Hematopoietic multipotent progenitor cell treated with erythropoietin and hydrocortisone succinate and interleukin-3 and kit ligand, for 8 days (in vitro differentiated cells): ENCODE results near the gene TMEM198.

Experiments
- DNase-seq: peaks from one replicate; pipeline ENCODE4 v3.0.0-alpha.2; 2015

TMEM198 gene

DNA sequence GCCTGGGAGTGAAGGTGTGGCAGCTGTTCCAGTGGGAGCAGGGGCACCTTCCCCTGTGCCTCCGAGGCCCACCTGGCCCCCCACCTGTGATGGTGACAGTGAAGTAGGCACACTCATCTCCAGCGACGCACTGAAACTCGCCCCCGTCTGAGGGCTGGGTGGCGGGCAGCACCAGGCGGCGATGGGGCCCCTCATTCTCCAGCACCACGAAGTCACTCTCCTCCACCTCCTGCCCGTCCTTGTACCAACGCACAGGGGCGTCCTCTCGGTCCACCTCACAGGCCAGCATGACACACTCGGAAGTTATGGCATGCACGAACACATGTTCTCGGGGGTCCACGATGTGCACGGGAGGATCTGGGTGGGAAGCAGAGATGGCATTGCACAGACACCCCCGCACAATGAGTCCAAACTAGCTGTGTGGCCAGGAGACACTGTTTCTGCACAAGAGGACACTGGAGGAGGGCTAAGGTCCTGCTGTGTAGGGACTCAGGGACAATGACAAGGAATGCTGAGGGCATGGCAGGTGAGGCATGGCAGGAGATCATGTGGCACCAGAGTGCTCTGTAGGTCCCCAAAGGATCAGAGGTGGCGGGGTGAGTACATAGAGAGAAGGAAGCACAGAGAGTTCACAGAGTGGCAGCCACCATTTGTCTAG, 19.6 kb downstream of the TMEM198 start:
- no peak for DNase-seq

DNA sequence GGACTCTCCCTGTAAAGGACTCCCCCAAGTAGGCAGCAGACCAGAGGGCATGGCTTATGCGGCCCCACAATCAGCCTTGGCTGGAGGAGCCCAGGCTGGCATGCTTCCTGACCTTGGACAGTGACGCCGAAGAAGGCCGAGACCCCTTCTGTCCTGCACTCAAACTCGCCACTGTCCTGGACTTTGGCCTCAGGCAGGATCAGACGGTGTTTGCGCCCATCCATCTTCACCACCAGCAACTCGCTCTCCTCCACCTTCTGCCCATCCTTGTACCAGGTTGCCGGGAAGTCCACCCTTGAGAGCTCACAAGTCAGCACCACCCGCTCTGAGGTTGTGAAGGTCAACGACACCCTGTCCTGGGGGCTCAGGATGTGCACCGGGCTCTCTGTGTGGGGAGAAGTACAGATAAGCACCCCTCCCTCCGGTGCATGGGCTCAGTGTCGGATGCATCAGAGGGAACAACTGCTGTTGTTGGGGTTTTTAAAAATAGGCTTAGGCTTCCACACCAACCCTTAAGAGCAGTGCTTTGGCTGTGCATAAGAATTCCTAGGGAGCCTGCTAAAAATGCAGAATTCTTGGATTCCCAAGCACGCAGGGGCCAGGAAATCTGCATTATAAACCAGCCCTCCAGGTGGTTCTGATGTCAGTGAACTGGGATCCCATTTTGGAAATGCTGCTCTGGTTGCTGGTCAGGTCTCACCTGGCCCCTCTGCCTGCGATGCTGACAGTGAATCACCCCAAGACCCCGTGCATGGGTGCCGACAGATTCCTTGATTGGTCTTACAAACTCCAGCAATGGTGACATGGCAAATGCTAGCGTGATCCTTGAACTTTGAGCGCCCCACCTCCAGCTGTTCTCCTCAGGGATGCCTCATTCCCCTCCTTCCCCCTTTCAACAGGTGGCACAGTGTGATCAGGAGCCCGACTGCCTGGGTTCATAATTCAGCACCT, 21.6 kb downstream of the TMEM198 start:
- DNase-seq = no peak

DNA sequence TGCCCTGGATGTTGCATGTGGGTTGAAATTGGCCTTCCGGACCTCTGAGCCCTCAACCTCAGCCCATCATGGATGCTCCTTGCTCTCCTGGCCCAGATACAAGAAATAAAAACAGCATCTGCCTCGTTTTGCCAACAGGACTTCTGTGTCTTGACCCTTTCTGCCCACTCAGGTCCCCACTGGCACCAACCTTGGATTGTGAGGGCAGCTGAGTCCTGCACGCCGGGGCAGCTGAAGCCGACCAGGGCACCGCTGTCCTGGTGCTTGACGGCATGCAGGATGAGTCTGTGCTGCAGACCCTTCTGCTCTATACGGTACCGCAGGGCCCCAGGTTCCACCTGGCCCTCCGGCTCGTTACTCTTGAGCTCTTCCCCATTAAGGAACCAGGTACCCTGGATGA, 22.8 kb downstream of the TMEM198 start:
- no peak for DNase-seq

DNA sequence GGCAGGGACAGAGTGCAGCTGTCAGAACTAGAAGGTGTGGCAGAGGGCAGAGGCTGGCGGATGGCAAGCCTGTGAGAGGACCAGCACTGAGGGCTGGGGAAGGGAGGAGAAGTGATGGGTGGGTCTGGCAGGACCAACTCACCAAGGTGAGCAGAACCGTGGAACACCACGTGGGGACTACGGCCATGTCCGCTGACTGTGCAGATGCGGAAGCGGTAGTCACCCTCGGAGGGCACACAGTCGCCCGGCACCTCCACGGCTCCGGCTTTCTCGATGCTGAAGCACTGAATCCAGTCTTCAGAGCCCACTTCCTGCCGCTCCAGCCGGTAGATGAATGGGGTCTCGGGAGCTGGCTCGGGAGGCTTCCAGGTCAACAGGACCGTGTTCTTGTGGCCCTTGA, 23.3 kb downstream of the TMEM198 start:
- DNase-seq = no peak

DNA sequence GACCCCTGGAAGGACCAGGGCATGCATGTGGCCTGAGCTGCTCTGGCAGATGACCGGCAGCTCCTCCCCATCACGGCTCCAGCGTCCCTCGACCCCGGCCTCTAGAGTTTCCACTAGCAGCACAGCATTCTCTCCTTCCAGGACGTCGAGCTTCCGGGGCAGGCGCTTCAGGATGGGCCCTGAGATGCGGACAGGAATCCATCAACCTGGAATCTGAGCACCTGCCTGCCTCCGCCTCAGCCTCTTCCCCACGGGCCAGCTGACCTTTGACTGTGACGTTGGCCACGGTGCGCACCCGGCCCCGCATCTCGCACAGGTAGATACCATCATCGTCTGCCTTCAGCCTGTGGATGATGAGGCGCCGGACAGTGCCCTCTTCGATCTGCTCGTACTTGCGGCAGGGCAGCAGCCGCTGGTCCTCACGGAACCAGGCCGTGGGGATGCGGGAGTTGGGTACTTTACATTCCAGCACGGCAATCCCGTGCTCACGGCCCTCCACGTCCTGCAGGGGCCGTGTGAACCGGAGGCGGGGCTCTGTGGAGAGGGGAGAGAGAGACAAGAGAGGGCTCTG, 24.0 kb downstream of the TMEM198 start:
- no peak for DNase-seq

DNA sequence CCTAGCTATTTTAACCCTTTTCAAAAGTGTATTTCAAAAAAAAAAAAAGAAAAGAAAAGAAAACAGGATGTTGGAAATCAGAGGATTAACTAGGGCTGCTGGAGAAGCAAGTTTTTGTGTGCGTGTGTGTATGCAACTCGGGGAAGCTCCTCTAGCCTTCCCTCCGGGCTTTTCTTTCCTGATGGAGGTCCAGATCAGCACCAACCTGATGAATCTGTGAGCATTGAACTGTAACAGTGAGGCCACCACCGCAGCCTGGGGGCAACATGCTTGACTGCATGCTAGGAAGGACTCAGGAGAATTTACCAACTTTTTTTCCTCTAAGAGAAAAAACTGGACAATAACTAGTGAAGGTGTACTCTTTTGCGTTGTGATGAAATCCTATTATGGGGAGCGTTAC, 25.2 kb downstream of the TMEM198 start:
- no peak for DNase-seq

DNA sequence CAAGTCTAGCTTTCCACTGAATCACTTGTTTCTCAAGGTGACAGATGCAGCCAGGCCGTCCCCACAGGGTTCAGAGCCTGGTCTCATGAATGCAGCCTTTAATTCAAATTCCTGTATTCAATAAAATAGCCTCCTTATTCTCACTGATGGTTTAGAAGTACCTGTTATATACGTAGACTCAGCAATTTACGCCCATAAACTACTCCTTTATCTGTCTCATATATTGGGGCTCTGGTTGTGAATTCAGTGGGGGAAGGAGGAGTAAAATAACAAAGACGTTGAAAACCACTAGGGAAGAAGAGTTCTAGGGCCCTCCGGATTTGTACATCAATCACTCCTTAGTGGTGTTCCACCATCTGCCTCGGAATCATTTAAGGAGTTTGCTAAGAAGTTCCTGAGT, 25.8 kb downstream of the TMEM198 start:
- DNase-seq = no peak

DNA sequence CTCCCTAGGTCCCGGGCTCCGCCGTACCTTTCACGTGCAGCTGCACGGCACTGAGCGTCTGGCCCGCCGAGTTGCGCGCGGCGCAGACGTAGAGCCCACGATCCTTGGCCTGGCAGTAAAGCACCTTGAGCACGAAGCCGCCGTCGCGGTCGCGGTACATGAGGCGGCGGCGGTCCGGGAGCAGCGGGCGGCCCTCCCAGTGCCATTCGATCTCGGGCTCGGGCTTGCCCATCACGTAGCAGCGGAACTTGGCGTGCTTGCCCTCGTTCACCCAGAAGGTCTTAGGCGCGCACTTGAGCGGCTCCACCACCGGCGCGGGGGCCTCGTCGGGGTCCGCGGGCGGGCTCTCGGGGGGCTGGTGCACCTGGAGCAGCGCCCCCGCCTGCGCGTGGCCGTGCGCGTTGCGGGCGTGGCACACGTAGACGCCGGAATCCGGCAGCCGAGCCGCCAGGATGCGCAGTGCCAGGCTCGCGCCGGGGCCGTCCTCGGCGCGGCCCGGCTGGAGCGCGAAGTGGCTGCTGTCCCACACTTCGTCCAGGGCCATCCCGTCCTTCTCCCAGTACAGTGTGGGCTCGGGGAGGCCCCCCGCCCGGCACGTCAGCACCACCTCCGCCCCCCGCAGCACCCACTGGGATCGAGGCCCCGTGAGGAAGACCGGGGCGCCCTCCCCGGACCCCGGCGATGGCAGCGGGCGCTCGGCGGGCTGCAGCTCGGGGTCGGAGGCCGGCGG, 26.5 kb downstream of the TMEM198 start:
- no peak for DNase-seq

DNA sequence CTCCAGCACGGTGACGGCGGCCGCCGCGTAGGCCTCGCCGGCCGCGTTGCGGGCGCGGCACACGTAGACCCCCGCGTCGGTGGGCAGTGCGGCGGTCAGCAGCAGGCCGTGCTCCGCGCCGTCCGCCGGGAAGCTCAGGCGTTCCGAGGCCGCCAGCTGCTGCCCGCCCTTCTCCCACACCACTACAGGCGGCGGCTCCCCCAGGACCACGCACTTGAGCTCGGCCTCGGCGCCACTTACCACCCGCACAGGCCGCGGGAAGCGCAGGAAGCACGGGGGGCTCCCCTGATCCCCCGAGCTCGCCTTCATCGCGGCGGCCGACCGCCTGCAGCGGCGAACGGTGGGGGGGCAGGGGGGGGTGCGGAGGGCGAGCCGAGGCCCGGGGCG, 27.1 kb downstream of the TMEM198 start:
- no peak for DNase-seq

DNA sequence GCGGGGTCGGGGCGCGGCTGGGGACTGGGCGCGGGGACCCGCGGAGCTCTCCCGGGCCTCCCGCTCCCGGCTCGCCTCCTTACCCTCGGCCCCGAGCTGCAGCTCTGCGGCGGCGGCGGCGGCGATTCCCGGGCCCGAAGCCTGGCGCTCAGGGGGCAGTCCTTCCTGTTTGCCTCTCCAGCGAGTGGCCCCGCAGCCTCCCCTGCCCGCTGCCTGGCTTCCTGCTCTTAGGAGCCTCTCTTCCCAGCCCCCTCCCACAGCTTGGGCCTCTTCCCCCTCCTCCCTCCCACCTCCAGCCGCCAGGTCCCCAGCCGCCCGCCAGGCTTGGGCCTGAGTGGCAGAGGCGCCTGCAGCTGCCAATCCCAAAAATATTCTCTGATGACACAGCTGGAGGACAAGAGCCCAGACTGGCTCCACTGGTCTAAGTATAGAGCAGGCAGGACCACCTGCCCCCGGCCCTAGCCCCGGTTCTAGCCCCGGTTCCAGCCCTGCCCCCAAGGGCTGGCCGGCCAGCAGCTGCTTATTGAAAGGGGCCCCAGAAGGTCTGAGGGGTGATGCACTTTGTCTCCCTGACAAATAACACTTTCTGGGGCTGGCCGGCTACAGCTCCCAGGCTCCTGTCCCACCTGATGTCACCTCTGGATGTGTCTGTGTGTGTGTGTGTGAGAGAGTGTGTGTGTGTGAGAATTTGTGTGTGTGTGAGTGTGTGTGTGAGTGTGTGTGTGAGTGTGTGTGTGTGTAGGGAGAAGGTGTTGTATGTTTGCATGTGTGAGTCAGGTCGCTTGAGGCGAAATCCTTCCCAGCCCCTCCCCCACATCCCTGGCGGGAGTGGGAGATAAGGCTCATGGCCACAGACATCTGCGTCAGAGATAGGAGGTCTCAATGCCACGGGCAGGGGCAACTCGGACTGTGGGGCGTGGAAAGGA, 27.7 kb downstream of the TMEM198 start, which contains the start of gene OBSL1:
Gene OBSL1 (minus strand): TSS at position 229 of the 926 bp plus-strand sequence. CDS start 307 bp downstream, outside the sequence.
- DNase-seq = peak; percentile 75

DNA sequence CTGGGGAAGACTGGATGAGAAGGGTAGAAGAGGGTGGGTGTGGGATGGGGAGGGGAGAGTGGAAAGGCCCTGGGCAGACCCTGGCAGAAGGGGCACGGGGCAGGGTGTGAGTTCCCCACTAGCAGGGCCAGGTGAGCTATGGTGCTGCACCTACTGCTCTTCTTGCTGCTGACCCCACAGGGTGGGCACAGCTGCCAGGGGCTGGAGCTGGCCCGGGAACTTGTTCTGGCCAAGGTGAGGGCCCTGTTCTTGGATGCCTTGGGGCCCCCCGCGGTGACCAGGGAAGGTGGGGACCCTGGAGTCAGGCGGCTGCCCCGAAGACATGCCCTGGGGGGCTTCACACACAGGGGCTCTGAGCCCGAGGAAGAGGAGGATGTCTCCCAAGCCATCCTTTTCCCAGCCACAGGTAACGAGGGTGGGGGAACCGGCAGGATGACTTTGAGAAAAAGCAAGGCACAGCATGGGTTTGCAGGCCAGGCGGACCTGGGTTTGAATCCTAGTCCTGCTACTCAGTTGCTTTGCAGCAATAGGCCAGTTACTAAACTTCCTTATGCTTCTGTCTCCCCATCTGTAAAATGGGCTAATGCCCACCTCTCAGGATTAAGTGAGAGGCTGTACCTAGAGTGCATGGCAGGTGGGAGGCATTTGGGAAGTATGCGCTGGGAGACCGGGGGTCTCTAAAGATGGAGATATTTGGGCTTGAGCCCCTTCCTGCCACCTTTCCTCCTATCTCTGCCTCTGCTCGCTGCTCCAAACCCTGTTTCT, 28.6 kb downstream of the TMEM198 start, which contains the start of gene INHA:
Gene INHA (plus strand): TSS at position 74 of the 765 bp plus-strand sequence. CDS start 65 bp downstream, at position 139.
- no peak for DNase-seq

DNA sequence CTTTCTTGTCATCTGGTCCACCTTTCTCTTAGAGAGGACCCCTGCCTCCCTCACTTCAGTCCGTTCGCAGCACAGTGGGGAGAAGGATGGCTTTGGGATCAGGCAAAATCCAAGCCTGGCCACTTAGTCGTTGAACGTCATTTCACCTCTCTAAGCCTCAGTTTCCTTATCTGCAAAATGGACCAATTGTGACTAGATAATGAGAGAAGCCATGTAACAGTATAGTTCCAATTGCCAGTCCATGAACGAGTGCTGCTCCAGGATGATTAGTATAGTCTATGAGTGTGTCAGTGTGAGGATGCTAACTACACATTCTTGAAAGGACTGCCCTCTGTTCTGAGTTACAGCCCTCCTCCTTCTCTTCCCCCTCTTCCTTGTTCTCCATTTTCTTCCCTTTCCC, 29.3 kb downstream of the TMEM198 start:
- no peak for DNase-seq

DNA sequence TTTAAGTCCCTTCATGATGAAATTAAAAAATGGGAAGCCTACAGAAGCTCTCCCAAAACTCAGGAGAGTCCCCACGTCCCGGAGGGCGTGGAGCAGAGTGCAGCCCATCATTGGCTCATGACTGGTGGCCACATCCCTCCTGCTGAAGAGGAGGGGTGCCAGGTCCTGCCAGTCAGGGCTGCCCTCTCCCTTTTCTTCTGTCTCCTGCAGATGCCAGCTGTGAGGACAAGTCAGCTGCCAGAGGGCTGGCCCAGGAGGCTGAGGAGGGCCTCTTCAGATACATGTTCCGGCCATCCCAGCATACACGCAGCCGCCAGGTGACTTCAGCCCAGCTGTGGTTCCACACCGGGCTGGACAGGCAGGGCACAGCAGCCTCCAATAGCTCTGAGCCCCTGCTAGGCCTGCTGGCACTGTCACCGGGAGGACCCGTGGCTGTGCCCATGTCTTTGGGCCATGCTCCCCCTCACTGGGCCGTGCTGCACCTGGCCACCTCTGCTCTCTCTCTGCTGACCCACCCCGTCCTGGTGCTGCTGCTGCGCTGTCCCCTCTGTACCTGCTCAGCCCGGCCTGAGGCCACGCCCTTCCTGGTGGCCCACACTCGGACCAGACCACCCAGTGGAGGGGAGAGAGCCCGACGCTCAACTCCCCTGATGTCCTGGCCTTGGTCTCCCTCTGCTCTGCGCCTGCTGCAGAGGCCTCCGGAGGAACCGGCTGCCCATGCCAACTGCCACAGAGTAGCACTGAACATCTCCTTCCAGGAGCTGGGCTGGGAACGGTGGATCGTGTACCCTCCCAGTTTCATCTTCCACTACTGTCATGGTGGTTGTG, 30.9 kb downstream of the TMEM198 start:
- DNase-seq = no peak

DNA sequence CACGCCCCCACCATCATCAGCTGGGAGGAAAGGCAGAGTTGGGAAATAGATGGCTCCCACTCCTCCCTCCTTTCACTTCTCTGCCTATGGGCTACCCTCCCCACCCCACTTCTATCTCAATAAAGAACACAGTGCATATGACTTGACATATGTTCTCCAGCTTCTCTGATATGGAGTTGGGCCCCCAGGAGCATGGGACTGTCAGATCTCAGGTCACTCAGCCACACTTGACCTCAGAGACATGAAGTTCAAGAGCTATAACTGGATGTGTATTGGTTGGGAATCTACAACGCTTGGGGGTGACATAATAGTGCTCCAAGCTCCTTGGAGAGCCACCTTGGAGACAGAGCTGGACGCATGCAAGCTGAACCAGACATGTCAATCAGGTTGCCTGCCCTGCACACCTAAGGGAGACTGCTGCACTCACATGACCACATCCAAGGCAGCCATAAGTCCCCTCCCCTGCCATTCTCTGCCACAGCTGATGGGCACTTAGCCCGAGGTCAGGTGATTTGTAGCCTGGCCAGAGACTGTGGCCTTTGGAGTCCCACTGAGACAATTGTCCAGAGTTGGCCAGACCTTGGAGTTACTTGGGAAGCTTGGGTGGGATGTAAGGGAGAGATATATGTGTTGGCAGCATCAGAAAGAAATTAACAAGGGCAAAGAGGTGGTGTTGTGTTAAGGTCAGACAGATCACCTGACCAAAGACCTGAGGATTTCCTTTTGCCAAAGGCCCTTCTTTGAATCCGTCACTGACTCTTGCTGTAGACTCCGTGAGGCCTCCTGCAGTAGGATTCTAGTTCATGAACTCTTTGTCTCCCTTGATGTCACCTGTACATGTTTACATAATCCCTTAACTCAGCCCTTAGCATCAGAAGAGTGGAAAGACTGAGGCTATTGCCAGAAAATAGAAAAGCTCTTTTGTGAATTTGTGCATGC, 32.0 kb downstream of the TMEM198 start:
- DNase-seq = no peak

DNA sequence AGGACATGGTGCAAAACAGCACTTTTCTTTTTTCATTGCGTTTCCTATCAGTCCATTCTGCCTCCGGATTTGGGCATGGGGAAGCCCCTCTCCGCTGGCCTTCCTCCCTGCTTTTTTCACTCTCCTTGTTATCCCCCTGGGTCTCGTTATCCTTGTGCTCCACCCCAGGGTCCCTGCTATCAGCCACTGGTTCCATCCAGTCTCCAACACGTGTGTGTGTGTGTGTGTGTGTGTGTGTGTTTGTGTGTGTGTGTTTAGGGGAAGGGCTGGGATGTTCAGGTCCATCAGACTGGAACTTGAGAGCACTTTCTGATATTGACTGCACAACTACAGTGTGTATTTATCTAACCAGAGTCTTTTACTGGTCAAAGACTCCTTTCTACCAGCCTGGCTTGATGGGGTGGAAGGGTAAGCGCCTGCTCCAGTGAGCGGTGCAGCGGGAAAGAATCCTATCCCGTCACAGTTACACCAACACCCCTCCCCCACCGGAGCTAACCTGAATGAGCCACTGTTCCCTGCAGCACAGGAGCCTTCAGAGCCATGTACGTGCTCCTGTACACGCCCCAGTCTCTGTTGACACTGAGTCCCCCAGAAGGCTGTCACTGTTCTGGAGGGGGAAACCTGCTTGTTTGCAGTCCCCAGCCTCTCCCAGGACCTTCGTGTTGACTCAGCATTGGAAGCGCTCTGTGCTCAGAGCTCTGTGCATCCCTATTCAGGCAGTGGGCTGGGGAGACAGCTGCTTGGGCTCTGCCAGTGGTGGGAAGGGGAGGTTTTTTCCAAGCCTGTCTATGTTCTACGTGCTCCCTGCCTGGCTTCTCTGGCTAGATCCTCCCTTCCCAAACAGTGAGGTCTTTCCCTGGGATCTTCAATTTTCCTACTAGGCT, 32.9 kb downstream of the TMEM198 start:
- DNase-seq = no peak

DNA sequence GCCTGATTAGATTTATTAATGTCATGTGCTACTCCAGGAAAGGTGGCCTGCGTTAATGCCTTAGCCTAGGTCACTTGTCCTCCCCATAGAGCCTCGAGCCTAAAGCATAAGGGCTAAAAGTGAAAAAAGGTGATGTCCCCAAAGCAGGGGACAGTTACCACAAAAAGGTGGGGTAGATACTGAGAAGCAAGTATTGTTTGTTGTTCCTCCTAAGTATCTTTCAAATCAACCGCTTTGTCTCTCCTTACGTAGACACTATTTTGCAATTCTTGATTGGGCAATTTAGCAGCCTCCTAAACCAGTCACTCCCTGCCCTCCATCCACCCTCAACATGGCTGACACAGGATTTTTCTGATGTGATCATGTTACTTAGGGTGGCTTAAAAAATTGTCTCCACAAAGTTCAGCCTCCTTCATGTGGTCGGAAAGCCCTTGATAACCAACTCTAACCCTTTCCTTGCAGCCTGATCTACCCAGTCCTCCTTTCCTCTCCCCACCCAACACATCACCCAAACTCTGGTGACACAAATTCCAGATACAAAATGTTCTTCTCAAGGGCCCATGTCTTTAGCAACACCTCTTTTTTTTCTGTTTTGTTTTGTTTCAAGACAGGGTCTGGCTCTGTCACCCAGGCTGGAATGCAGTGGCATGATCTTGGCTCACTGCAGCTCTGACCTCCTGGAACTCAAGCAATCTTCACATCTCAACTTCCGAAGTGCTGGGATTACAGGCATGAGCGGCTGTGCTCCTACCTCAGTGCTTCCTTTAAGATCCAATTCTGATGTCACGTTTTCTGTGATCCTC, 35.2 kb downstream of the TMEM198 start:
- DNase-seq = no peak

DNA sequence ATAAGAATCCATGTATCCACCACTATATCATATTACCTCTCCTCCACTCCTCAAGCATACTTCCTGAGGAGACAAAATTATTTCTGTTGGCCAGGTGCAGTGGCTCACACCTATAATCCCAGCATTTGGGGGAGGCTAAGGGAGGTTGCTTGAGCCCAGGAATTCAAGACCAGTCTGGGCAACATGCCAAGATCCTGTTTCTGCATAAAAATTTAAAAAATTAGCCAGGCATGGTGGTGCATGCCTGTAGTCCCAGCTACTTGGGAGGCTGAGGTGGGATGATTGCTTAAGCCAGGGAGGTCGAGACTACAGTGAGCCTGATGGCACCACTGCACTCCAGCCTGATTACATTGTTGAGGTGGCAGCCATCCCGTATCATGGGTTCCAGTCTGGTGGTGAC, 37.5 kb downstream of the TMEM198 start:
- no peak for DNase-seq
